ENCODE results near the gene FBH1. TPM values are rescaled to one million over a fixed set of nuclear protein-coding genes. Genes with fewer than 3 reads are reported as not detected.

FBH1 gene
- total and polyA plus RNA-seq, 9 donors: 46.4 to 80.3 (median 74.7) TPM

GRCh38 chr10:5915451-5915850 is 25.4 kb downstream of the FBH1 start:
- 93 to 95% (median 95%) methylated on average over 14 of the region's 14 CpGs for WGBS, 3 donors
- Histone ChIP-seq H3K36me3 (no peaks in the 10 kb centered on the region), H3K4me1 (ENCODE audit: insufficient read depth) (peaks cover 3% of the 10 kb centered on the region), H3K27me3 (no peaks in the 10 kb centered on the region), H3K9me3 (no peaks in the 10 kb centered on the region), H3K27ac (no peak overlapping the region), H3K4me3 (no peak overlapping the region)
- TF ChIP-seq POLR2A (IDR thresholded peaks at IDR 0.05) (no peak), EP300 (IDR thresholded peaks at IDR 0.05) (no peak), CTCF (IDR thresholded peaks at IDR 0.05) (no peak)
- intact Hi-C loops (cut with DNase I): no loop called here
- DNase-seq: no peak

- DNase-seq: no peak
- Histone ChIP-seq H3K27me3 (no peaks in the 10 kb centered on the region), H3K27ac (no peak overlapping the region), H3K4me3 (no peak overlapping the region), H3K9me3 (no peaks in the 10 kb centered on the region), H3K4me1 (ENCODE audit: insufficient read depth) (no peaks in the 10 kb centered on the region), H3K36me3 (no peaks in the 10 kb centered on the region)
- intact Hi-C loops (cut with DNase I): no loop called here
- TF ChIP-seq EP300 (IDR thresholded peaks at IDR 0.05): no peak
- no peak for TF ChIP-seq POLR2A (IDR thresholded peaks at IDR 0.05)
- TF ChIP-seq CTCF (IDR thresholded peaks at IDR 0.05): no peak
- WGBS, 3 donors: 93 to 96% (median 94%) methylated on average over 13 of the region's 13 CpGs
These were observed 27.3 kb downstream of the FBH1 start for GRCh38 chr10:5917305-5917704.

GRCh38 chr10:5918763-5919162 is 28.7 kb downstream of the FBH1 start:
- DNase-seq: no peak
- 92 to 93% (median 93%) methylated on average over 4 of the region's 4 CpGs for WGBS, 3 donors
- intact Hi-C loops (cut with DNase I): no loop called here
- H3K36me3 ChIP-seq: no peaks in the 10 kb centered on the region
- H3K27me3 ChIP-seq: no peaks in the 10 kb centered on the region
- no peaks in the 10 kb centered on the region for H3K9me3 ChIP-seq
- no peaks in the 10 kb centered on the region for H3K4me1 ChIP-seq (ENCODE audit: insufficient read depth)
- no peak overlapping the region for H3K4me3 ChIP-seq
- no peak overlapping the region for H3K27ac ChIP-seq
- TF ChIP-seq EP300 (IDR thresholded peaks at IDR 0.05) (no peak), POLR2A (IDR thresholded peaks at IDR 0.05) (no peak), CTCF (IDR thresholded peaks at IDR 0.05) (no peak)

- Histone ChIP-seq H3K27me3 (no peaks in the 10 kb centered on the region), H3K4me1 (ENCODE audit: insufficient read depth) (no peaks in the 10 kb centered on the region), H3K36me3 (no peaks in the 10 kb centered on the region), H3K27ac (no peak overlapping the region), H3K4me3 (no peak overlapping the region), H3K9me3 (no peaks in the 10 kb centered on the region)
- 96 to 97% (median 96%) methylated on average over 7 of the region's 7 CpGs for WGBS, 3 donors
- DNase-seq: no peak
- no peak for TF ChIP-seq CTCF (IDR thresholded peaks at IDR 0.05)
- no peak for TF ChIP-seq EP300 (IDR thresholded peaks at IDR 0.05)
- TF ChIP-seq POLR2A (IDR thresholded peaks at IDR 0.05): no peak
- intact Hi-C loops (cut with DNase I): no loop called here
These were observed 29.5 kb downstream of the FBH1 start for GRCh38 chr10:5919568-5919967.

GRCh38 chr10:5921746-5922145 is 31.7 kb downstream of the FBH1 start:
- intact Hi-C loops (cut with DNase I): no loop called here
- Histone ChIP-seq H3K36me3 (no peaks in the 10 kb centered on the region), H3K27ac (no peak overlapping the region), H3K27me3 (no peaks in the 10 kb centered on the region), H3K4me3 (no peak overlapping the region), H3K9me3 (no peaks in the 10 kb centered on the region), H3K4me1 (ENCODE audit: insufficient read depth) (no peaks in the 10 kb centered on the region)
- no peak for DNase-seq
- 93 to 94% (median 93%) methylated on average over 5 of the region's 5 CpGs for WGBS, 3 donors
- TF ChIP-seq CTCF (IDR thresholded peaks at IDR 0.05) (no peak), EP300 (IDR thresholded peaks at IDR 0.05) (no peak), POLR2A (IDR thresholded peaks at IDR 0.05) (no peak)
